HepG2 (cell line): ENCODE results near the gene RAB17. TPM values are rescaled to one million over a fixed set of nuclear protein-coding genes. Genes with fewer than 3 reads are reported as not detected.
A peak's percentile ranks its signal among the peaks of the same experiment; 100 is the strongest.

ENCODE experiments used
- EZH2 ChIP-seq: conservative IDR thresholded peaks from 2 replicates; pipeline ENCODE4 v1.6.1; 2012; ENCODE audit warnings: mild to moderate bottlenecking, low read depth, low read length, moderate library complexity
- HHEX ChIP-seq: IDR thresholded peaks from 2 replicates; pipeline ENCODE4 v1.6.1; 2016; ENCODE audit warnings: control low read depth
- HMG20B ChIP-seq: conservative IDR thresholded peaks from 2 replicates; pipeline ENCODE4 v1.6.1; 2016; ENCODE audit warnings: missing genetic modification reagents, missing compliant biosample characterization
- HNF4G ChIP-seq, 2 experiments: sonication (generic) in 1 of 2; formaldehyde crosslinking in 1 of 2; IDR thresholded peaks; 2 replicates each; pipeline versions ENCODE4 v1.4.0 to v1.6.1; 2011 to 2020; ENCODE audit warnings: borderline replicate concordance in 2 of 2, low read depth in 2 of 2, mild to moderate bottlenecking in 2 of 2, low read length in 1 of 2, missing genetic modification reagents in 1 of 2, moderate library complexity in 1 of 2
- KDM3A ChIP-seq: IDR thresholded peaks from 2 replicates; pipeline ENCODE4 v1.6.1; 2018; ENCODE audit warnings: low read depth, missing compliant biosample characterization
- MEIS2 ChIP-seq: sonication (generic); formaldehyde crosslinking; IDR thresholded peaks from 2 replicates; pipeline ENCODE4 v1.9.0; 2021; ENCODE audit warnings: mild to moderate bottlenecking, missing genetic modification reagents
- POLR2AphosphoS2 ChIP-seq: IDR thresholded peaks from 2 replicates; pipeline ENCODE4 v1.6.1; 2011; ENCODE audit warnings: low read depth, low read length, improper control_type of control experiment
- SOX5 ChIP-seq: IDR thresholded peaks from 2 replicates; pipeline ENCODE4 v1.6.1; 2016; ENCODE audit warnings: borderline replicate concordance
- SP2 ChIP-seq: sonication (generic); formaldehyde crosslinking; IDR thresholded peaks from 2 replicates; pipeline ENCODE4 v1.5.1; 2020; ENCODE audit warnings: mild to moderate bottlenecking, missing genetic modification reagents
- TARDBP ChIP-seq: sonication (generic); formaldehyde crosslinking; IDR thresholded peaks from 2 replicates; pipeline ENCODE4 v1.8.0; 2022; ENCODE audit warnings: mild to moderate bottlenecking, missing genetic modification reagents
- TBX3 ChIP-seq: fragments of 450-650 bp; IDR thresholded peaks from 2 replicates; pipeline ENCODE4 v1.6.1; 2017; ENCODE audit warnings: antibody characterized with exemption, mild to moderate bottlenecking, inconsistent platforms, borderline replicate concordance
- THAP11 ChIP-seq: IDR thresholded peaks from 2 replicates; pipeline ENCODE4 v1.6.1; 2016; ENCODE audit warnings: missing biosample characterization, missing genetic modification reagents
- THRA ChIP-seq: sonication (generic); formaldehyde crosslinking; IDR thresholded peaks from 2 replicates; pipeline ENCODE4 v1.4.0; 2020; ENCODE audit warnings: missing genetic modification reagents, borderline replicate concordance
- THYN1 ChIP-seq: sonication (generic); formaldehyde crosslinking; IDR thresholded peaks from 2 replicates; pipeline ENCODE4 v1.8.1; 2023; ENCODE audit warnings: low read depth, mild to moderate bottlenecking, moderate library complexity, missing genetic modification reagents, borderline replicate concordance
- ZFP62 ChIP-seq: sonication (generic); formaldehyde crosslinking; IDR thresholded peaks from 2 replicates; pipeline ENCODE4 v1.4.0; 2020; ENCODE audit warnings: missing genetic modification reagents
- ZFX ChIP-seq: sonication (generic); formaldehyde crosslinking; IDR thresholded peaks from 2 replicates; pipeline ENCODE4 v1.4.0; 2020; ENCODE audit warnings: mild to moderate bottlenecking, low read depth, missing genetic modification reagents, moderate library complexity
- ZFYVE20 ChIP-seq: sonication (generic); formaldehyde crosslinking; IDR thresholded peaks from 2 replicates; pipeline ENCODE4 v1.8.0; 2023; ENCODE audit warnings: low read depth, mild to moderate bottlenecking, moderate library complexity, missing genetic modification reagents, borderline replicate concordance
- ZKSCAN5 ChIP-seq: sonication (generic); formaldehyde crosslinking; IDR thresholded peaks from 2 replicates; pipeline ENCODE4 v1.5.1; 2020; ENCODE audit warnings: mild to moderate bottlenecking, missing genetic modification reagents
- ZNF160 ChIP-seq: sonication (generic); formaldehyde crosslinking; IDR thresholded peaks from 2 replicates; pipeline ENCODE4 v1.8.0; 2022; ENCODE audit warnings: mild to moderate bottlenecking, inconsistent platforms, missing genetic modification reagents
- ZNF205 ChIP-seq: IDR thresholded peaks from 2 replicates; pipeline ENCODE4 v1.6.1; 2018; ENCODE audit warnings: missing biosample characterization, missing genetic modification reagents
- ZNF326 ChIP-seq: sonication (generic); formaldehyde crosslinking; IDR thresholded peaks from 2 replicates; pipeline ENCODE4 v1.4.0; 2020; ENCODE audit warnings: missing genetic modification reagents, borderline replicate concordance
- ZNF329 ChIP-seq: sonication (generic); formaldehyde crosslinking; IDR thresholded peaks from 2 replicates; pipeline ENCODE4 v1.9.0; 2021; ENCODE audit warnings: low read depth, mild to moderate bottlenecking, missing genetic modification reagents
- ZNF496 ChIP-seq: sonication (generic); formaldehyde crosslinking; IDR thresholded peaks from 2 replicates; pipeline ENCODE4 v1.8.1; 2023; ENCODE audit warnings: mild to moderate bottlenecking, moderate library complexity, missing genetic modification reagents; ENCODE audit not compliant: insufficient replicate concordance
- ZNF543 ChIP-seq: sonication (generic); formaldehyde crosslinking; IDR thresholded peaks from 2 replicates; pipeline ENCODE4 v1.4.0; 2020; ENCODE audit warnings: mild to moderate bottlenecking, missing genetic modification reagents
- polyA plus RNA-seq, 8 experiments: library from polyadenylated mRNA; depleted of rRNA in 3 of 8; stranded (reverse) in 7 of 8; unstranded in 1 of 8; fragments of >200 nt; fragmentation: Illumina TruSeq in 4 of 8; extraction: Trizol in 4 of 8; gene quantifications; 2 replicates each; pipeline versions ENCODE4 v1.2.1 to v1.2.3, GENCODE V29; 2011 to 2016; ENCODE audit warnings: low read depth in 4 of 8, missing spikeins in 1 of 8, mixed read lengths in 1 of 8; ENCODE audit not compliant: insufficient read depth in 1 of 8
- total RNA-seq, 5 experiments: library from RNA; depleted of rRNA; stranded (reverse); fragments of >200 nt; fragmentation: Illumina TruSeq; extraction: Trizol; gene quantifications; 2 replicates each; pipeline ENCODE4 v1.2.3, GENCODE V29; 2016; ENCODE audit warnings: low read depth in 1 of 5
- TF ChIP-seq, protein P1 (sequence below): sonication (generic); formaldehyde crosslinking; IDR thresholded peaks from 2 replicates; pipeline ENCODE4 v1.4.0; 2020; ENCODE audit warnings: missing genetic modification reagents
- TF ChIP-seq, protein P2 (sequence below): IDR thresholded peaks from 2 replicates; pipeline ENCODE4 v1.6.1; 2016
- TF ChIP-seq, protein P3 (sequence below): sonication (generic); formaldehyde crosslinking; IDR thresholded peaks from 2 replicates; pipeline ENCODE4 v1.4.0; 2020; ENCODE audit warnings: mild to moderate bottlenecking, missing genetic modification reagents, borderline replicate concordance

Gene RAB17
- total and polyA plus RNA-seq, 2 of the 13 experiments (the other 11 are each of a cell fraction or from before 2014, with no cell fraction given): 68.0 to 124 TPM

DNA sequence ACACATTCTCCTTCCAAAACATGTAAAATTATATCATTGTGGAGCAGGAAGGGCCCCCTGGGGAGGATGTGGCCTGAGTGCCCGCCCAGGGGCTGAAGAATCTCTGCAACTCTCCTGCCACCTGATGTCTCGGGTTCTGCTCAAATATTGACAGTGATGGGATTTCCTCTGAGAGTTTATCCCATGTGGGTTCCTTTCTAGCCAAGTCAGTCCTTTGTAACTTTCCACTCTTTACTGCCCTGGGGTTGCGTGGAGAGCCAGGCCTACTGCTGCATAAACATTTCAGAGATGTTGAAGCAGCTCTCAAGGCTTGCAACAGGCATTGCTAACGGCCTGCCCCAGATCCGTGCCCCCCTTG is 4.0 kb upstream of the RAB17 start (continued):
- TF ChIP-seq, protein P1, sequence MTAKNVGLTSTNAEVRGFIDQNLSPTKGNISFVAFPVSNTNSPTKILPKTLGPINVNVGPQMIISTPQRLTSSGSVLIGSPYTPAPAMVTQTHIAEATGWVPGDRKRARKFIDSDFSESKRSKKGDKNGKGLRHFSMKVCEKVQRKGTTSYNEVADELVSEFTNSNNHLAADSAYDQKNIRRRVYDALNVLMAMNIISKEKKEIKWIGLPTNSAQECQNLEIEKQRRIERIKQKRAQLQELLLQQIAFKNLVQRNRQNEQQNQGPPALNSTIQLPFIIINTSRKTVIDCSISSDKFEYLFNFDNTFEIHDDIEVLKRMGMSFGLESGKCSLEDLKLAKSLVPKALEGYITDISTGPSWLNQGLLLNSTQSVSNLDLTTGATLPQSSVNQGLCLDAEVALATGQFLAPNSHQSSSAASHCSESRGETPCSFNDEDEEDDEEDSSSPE: no peak
- TF ChIP-seq HHEX (CRISPR knock-in tag) (no peak), ZFYVE20 (CRISPR knock-in tag) (0 out of 2 replicates have a peak, but pooled peaks have one; percentile 3), ZFP62 (CRISPR knock-in tag) (no peak), THYN1 (CRISPR knock-in tag) (0 out of 2 replicates have a peak, but pooled peaks have one; percentile 5), ZNF496 (CRISPR knock-in tag) (no peak), HMG20B (no peak; the same call in 1 of the 2 replicates), ZKSCAN5 (CRISPR knock-in tag) (no peak), THAP11 (CRISPR knock-in tag) (no peak), ZNF205 (no peak), HNF4G (IDR thresholded peaks at IDR 0.05; ENCODE audit: borderline replicate concordance, low read depth, low read length) (no peak), HNF4G (CRISPR knock-in tag; IDR thresholded peaks at IDR 0.05; ENCODE audit: borderline replicate concordance, low read depth) (no peak), EZH2 (no peak), KDM3A (CRISPR knock-in tag) (no peak), ZNF329 (CRISPR knock-in tag) (no peak), ZNF160 (CRISPR knock-in tag) (no peak), SP2 (CRISPR knock-in tag) (no peak), TARDBP (CRISPR knock-in tag) (no peak; the same call in 1 of the 2 replicates), ZNF326 (CRISPR knock-in tag) (no peak), THRA (CRISPR knock-in tag) (0 out of 2 replicates have a peak, but pooled peaks have one; percentile 21), POLR2AphosphoS2 (no peak), SOX5 (CRISPR knock-in tag) (peak; percentile 71; the same call in 1 of the 2 replicates), ZNF543 (CRISPR knock-in tag) (no peak), TBX3 (no peak), ZFX (peak; percentile 76), MEIS2 (CRISPR knock-in tag) (peak; percentile 62; the same call in 1 of the 2 replicates)
- TF ChIP-seq, protein P2, sequence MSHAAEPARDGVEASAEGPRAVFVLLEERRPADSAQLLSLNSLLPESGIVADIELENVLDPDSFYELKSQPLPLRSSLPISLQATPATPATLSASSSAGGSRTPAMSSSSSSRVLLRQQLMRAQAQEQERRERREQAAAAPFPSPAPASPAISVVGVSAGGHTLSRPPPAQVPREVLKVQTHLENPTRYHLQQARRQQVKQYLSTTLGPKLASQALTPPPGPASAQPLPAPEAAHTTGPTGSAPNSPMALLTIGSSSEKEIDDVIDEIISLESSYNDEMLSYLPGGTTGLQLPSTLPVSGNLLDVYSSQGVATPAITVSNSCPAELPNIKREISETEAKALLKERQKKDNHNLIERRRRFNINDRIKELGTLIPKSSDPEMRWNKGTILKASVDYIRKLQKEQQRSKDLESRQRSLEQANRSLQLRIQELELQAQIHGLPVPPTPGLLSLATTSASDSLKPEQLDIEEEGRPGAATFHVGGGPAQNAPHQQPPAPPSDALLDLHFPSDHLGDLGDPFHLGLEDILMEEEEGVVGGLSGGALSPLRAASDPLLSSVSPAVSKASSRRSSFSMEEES (CRISPR knock-in tag): peak; percentile 72; the same call in 1 of the 2 replicates
- TF ChIP-seq, protein P3, sequence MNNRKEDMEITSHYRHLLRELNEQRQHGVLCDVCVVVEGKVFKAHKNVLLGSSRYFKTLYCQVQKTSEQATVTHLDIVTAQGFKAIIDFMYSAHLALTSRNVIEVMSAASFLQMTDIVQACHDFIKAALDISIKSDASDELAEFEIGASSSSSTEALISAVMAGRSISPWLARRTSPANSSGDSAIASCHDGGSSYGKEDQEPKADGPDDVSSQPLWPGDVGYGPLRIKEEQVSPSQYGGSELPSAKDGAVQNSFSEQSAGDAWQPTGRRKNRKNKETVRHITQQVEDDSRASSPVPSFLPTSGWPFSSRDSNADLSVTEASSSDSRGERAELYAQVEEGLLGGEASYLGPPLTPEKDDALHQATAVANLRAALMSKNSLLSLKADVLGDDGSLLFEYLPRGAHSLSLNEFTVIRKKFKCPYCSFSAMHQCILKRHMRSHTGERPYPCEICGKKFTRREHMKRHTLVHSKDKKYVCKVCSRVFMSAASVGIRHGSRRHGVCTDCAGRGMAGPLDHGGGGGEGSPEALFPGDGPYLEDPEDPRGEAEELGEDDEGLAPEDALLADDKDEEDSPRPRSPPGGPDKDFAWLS: no peak
